ENCODE results near the gene APLNR. TPM values are rescaled to one million over a fixed set of nuclear protein-coding genes. Genes with fewer than 3 reads are reported as not detected.

The APLNR gene
- total RNA-seq, 1 donor, result not detected

DNA sequence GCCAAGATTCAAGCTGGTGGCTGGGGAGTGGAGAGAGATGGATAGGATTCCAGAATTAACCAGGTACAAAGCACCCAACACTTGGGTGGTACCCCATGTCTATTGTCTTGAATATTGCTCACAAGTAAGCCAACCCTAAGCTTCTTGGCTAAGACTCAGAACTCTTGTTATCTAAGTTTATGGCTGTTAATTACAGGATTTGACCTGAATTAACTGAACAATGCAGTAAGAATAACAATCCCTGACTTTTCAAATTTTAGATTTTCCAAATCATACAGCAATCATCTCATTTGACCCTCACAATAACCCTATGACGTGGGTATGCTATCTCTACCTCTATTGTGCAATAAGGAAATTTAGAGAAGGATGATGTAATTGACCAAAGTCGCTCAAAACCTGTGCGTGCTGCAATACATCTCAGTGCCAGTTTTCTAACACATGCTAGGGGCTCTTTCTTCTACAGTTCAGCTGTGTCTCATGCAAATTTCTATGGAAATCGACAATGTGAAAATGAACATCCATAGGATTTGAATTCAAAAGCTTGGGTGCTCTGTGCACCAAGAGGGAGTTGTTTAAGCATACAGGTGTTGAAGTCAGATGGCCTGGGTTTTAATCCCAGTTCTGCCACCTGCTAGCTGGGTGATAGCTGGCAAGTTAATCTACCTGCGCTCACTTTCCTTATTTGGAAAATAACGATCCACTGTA is 40.1 kb upstream of the APLNR start:
- H3K4me3 ChIP-seq (ENCODE audit: low read depth, low read length), result no peak overlapping the region
- DNase-seq (ENCODE audit: low read depth), result peak; percentile 65
- TF ChIP-seq CTCF (IDR thresholded peaks at IDR 0.05; ENCODE audit: insufficient read depth, low read length), result no peak

- TF ChIP-seq CTCF (IDR thresholded peaks at IDR 0.05; ENCODE audit: insufficient read depth, low read length), result no peak
- DNase-seq (ENCODE audit: low read depth), result no peak
- no peak overlapping the region for H3K4me3 ChIP-seq (ENCODE audit: low read depth, low read length)
Measured at GRCh38 chr11:57276169-57276970, 39.3 kb upstream of the APLNR start.

DNA sequence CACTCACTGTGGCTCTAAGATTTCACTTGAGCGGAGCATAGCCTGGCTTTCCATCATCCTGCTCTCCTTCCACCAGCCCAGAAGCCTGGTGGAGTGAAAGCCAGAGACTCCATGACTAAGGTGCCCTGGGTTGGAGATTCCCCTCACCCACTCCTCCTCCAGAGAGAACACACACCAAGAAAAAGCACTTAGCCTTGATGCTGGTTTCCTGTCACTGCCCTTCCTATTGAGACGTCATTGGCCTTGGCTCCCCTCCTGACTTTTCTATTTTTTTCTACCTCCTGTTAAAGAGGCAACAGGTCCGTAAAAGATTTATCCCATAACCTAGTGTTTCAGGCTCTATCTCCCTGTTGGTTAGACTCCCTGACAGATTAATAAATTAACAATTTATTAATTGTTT is 38.5 kb upstream of the APLNR start:
- H3K4me3 ChIP-seq (ENCODE audit: low read depth, low read length), result no peak overlapping the region
- DNase-seq (ENCODE audit: low read depth), result peak; percentile 38
- TF ChIP-seq CTCF (IDR thresholded peaks at IDR 0.05; ENCODE audit: insufficient read depth, low read length), result no peak

DNA sequence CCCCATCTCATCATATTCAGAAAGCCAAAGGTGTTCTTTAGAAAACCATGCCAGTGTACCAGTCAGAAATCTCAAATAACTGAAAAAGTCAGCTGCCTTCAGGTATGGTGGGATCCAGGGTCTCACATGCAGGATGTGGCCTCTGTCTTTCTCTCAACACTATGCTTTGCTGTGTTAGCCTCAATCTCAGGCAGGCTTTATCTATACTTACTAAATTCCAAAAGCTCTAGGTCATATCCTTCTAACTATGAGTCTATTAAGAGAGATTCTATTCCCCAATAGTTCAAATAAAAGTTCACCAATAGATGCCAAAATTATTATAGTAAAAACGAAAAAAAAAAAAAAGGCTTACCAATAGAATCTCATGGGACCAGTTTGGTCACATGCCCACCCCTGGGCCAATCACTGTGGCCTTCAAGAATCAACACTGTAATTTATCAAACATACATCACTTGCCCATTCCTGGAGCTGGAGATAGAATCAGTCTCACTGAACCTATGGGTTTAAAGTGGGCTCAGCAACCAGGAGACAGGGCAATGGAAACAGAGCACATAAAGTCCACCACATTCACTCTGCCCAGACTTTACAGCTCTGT is 38.0 kb upstream of the APLNR start:
- no peak overlapping the region for H3K4me3 ChIP-seq (ENCODE audit: low read depth, low read length)
- no peak for TF ChIP-seq CTCF (IDR thresholded peaks at IDR 0.05; ENCODE audit: insufficient read depth, low read length)
- peak; percentile 62 for DNase-seq (ENCODE audit: low read depth)

- TF ChIP-seq CTCF (IDR thresholded peaks at IDR 0.05; ENCODE audit: insufficient read depth, low read length), result no peak
- no peak overlapping the region for H3K4me3 ChIP-seq (ENCODE audit: low read depth, low read length)
- DNase-seq (ENCODE audit: low read depth), result no peak
Measured at GRCh38 chr11:57273448-57274058, 36.5 kb upstream of the APLNR start.

DNA sequence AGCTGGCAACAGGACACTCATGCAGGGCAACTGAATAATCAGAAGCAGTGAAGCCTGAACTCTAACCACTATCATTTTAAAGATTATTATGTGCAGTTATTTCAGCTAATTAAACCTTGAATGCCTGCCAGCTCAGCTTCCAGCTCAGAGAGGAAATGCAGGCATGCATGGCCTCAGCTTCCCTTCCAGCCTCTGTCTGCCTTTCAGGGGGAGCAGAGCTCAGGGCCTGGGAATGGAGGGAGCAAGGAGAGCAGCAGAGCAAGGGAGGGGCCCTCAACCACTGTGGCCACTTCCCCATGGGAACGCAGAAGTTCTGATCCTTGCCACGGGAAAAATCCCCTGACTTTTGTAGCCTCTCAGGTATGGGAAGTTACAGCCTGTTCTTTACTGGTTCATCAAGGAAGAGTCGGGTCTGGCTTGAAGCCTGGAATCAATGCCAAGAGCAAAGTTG is 32.5 kb upstream of the APLNR start:
- no peak for DNase-seq (ENCODE audit: low read depth)
- no peak for TF ChIP-seq CTCF (IDR thresholded peaks at IDR 0.05; ENCODE audit: insufficient read depth, low read length)
- H3K4me3 ChIP-seq (ENCODE audit: low read depth, low read length), result no peak overlapping the region
